Mucosa of descending colon (tissue), 3 donors: ENCODE data around the gene DTX1. TPM values are rescaled to one million over a fixed set of nuclear protein-coding genes. Genes with fewer than 3 reads are reported as not detected.
A peak's percentile ranks its signal among the peaks of the same experiment; 100 is the strongest.

ENCODE experiments used
- ATAC-seq: fragments of 200-7000 bp; cut with Tn5 transposase; one replicate; pipeline ENCODE4 v1.9.1; 2020; ENCODE audit warnings: mild to moderate bottlenecking, moderate library complexity
- DNase-seq, 3 donors: peaks; one replicate each; pipeline ENCODE4 v3.0.0-alpha.2; 2020
- H3K36me3 ChIP-seq: fragments of 200-600 bp; one replicate; pipeline ENCODE4 v1.8.0; 2021; ENCODE audit warnings: low read depth, mild to moderate bottlenecking
- H3K4me1 ChIP-seq: fragments of 200-600 bp; one replicate; pipeline ENCODE4 v1.8.0; 2021; ENCODE audit warnings: low read depth, mild to moderate bottlenecking
- H3K4me3 ChIP-seq: fragments of 200-600 bp; one replicate; pipeline ENCODE4 v1.8.0; 2021; ENCODE audit warnings: mild to moderate bottlenecking
- H3K9me3 ChIP-seq: fragments of 200-600 bp; one replicate; pipeline ENCODE4 v1.8.0; 2021; ENCODE audit warnings: mild to moderate bottlenecking
- CTCF ChIP-seq: fragments of 200-600 bp; IDR thresholded peaks from one replicate; pipeline ENCODE4 v1.8.0; 2022; ENCODE audit warnings: antibody characterized with exemption, mild to moderate bottlenecking
- intact Hi-C, 2 donors: fragments of 100-400 bp; cut with DNase I in 1 of 2; cut with micrococcal nuclease in 1 of 2; formaldehyde crosslinking; loops; one replicate each; pipeline versions ENCODE4 v1.11.0 to v1.11.1; 2022; cut with DNase I, micrococcal nuclease
- total RNA-seq, 3 donors: library from RNA; stranded (reverse); fragmentation: NEBNext Ultra II Directional in 2 of 3; extraction: Animal tissue kit (Norgen Biotek cat#: 25700) in 2 of 3; gene quantifications; one replicate each; pipeline versions ENCODE4 v1.2.1 to v1.2.4, GENCODE V29; 2021 to 2023
- donor health status: DM: no; HTN: no; CAD: no; lungs with moderate emphysema.
- donor health status: DM: no; HTN: no; CAD: no.
- donor health status: DM: no; HTN: yes; CAD: no.

The DTX1 gene
- total RNA-seq, 3 donors from 2014 or later: 0.67 to 5.9 (median 1.6) TPM

- H3K4me3 ChIP-seq: no peak overlapping the region
- no peaks in the 10 kb centered on the region for H3K9me3 ChIP-seq
- H3K36me3 ChIP-seq: no peaks in the 10 kb centered on the region
- intact Hi-C loops: no loop called here
- no peak for TF ChIP-seq CTCF
- no peak for DNase-seq
- no peak for ATAC-seq
- H3K4me1 ChIP-seq: no peaks in the 10 kb centered on the region
Measured at GRCh38 chr12:113069751-113070116, 13.2 kb downstream of the DTX1 start.

- Histone ChIP-seq H3K4me3 (no peak overlapping the region), H3K4me1 (no peaks in the 10 kb centered on the region), H3K9me3 (no peaks in the 10 kb centered on the region), H3K36me3 (no peaks in the 10 kb centered on the region)
- intact Hi-C loops: no loop called here
- TF ChIP-seq CTCF: no peak
- ATAC-seq (peak; percentile 59), DNase-seq (peak; percentile 35 to 78 (median 48))
Measured at GRCh38 chr12:113070117-113070906, 13.8 kb downstream of the DTX1 start.

GRCh38 chr12:113071135-113072112 is 14.9 kb downstream of the DTX1 start:
- H3K9me3 ChIP-seq: no peaks in the 10 kb centered on the region
- no peak for TF ChIP-seq CTCF
- no peak overlapping the region for H3K4me3 ChIP-seq
- no peaks in the 10 kb centered on the region for H3K4me1 ChIP-seq
- intact Hi-C loops: no loop called here
- H3K36me3 ChIP-seq: no peaks in the 10 kb centered on the region
- no peak for ATAC-seq
- DNase-seq: no peak

GRCh38 chr12:113072136-113072535 is 15.6 kb downstream of the DTX1 start:
- Histone ChIP-seq H3K36me3 (no peaks in the 10 kb centered on the region), H3K4me3 (no peak overlapping the region), H3K9me3 (no peaks in the 10 kb centered on the region), H3K4me1 (no peaks in the 10 kb centered on the region)
- ATAC-seq (no peak), DNase-seq (no peak)
- TF ChIP-seq CTCF: no peak
- intact Hi-C loops: no loop called here

DNA sequence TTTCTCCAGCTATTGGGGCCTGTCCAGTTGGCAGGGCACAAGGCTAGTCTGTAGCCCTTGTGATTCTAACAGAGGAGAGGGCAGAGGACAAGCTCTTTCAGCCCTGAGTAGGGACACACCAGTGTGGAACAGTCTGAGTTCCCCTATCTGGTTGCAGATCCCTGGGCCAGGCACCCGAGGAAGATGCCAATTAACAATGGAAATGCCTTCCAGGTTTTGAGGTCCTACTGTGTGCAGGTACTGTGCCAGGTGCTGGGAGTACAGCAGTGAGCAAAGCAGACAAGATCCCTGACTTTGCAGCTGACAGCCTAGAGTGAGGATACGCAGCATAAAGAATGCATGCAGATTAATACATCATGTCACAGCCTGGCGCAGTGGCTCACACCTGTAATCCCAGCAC is 17.1 kb downstream of the DTX1 start:
- Histone ChIP-seq H3K4me3 (no peak overlapping the region), H3K9me3 (no peaks in the 10 kb centered on the region), H3K36me3 (no peaks in the 10 kb centered on the region), H3K4me1 (no peaks in the 10 kb centered on the region)
- no peak for ATAC-seq
- TF ChIP-seq CTCF: no peak
- intact Hi-C loops: no loop called here
- DNase-seq: no peak
